EH (cell line): ENCODE measurements around the gene CNIH4.

ENCODE experiments used
- DNase-seq: peaks from one replicate; pipeline ENCODE4 v3.0.0-alpha.2; 2015; ENCODE audit warnings: low read depth

Gene CNIH4

GRCh38 chr1:224356685-224357625 lies at the start of gene CNIH4:
Gene CNIH4, plus strand, starts transcription at chr1:224356879. Its CDS starts 46 bp downstream, at chr1:224356925.
- DNase-seq: peak; percentile 96

DNA sequence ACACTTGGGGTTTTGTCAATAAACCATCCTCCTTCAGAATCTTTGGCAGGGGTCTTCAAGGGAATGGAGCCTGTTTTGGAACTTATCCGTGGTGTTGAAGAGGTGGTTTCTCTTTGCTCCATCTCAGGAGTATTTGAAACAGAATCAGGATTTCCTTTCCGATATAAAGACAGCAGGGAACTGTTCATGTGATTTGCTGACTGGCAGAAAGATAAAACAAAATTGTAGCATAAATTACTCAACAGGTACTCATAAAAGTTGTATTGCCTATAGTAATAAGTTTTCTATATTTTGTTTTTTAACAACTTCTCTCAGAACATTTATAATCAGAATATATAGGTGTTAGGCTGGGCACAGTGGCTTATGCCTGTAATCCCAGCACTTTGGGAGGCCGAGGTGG lies 48.6 kb upstream of the CNIH4 start:
- DNase-seq: no peak

DNA sequence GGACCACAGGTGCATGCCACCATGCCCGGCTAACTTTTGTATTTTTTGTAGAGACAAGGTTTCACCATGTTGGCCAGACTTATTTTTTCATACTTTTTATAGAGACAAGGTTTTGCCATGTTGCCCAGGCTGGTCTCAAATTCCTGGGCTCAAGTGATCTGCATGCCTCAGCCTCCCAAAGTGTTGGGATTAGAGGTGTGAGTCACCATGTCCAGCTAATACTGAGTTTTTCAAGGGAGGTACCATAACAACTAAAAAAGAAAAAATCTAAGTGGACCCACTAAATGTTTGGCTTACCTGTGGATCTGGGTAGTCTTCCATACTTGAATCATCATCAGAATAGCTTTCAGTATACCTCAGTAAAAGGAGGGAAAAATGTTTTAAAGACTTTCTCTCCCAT lies 45.2 kb upstream of the CNIH4 start:
- peak; percentile 52 for DNase-seq

GRCh38 chr1:224312025-224312424 lies 44.7 kb upstream of the CNIH4 start:
- DNase-seq: no peak

GRCh38 chr1:224317383-224318045 lies 39.2 kb upstream of the CNIH4 start:
- no peak for DNase-seq

DNA sequence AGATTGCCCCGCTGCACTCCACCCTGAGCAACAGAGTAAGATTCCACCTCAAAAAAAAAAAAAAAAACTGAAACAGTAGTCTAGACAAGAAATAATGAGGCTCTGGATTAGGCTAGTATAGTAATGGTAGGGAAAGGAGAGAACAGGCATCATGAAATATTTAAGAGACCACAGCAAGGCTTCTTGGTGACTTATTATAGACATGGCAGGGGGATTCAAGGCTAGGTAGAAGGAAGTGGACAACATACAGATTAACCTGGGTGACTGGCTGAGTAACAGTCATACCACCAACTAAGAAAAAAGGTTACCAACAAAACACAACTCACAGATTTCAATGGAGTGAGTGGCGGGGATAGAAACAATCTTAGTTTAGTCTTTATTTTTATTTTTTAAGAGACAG lies 35.0 kb upstream of the CNIH4 start:
- no peak for DNase-seq

DNA sequence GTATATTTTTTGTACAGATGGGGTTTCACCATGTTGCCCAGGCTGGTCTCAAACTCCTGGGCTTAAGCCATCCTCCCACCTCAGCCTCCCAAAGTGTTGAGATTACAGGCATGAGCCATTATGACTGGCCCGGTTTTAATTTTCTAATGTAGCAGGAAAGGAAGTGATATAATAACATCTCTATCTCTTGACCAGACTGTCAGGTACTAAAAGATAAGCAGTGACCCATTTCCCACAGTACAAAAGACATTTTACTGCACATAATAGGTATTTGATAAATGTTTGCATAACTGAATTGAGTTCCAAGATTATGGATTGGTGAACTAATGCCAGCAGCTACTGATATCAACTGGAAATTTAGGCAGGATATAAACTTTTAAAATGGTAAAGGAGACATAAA lies 30.7 kb upstream of the CNIH4 start:
- no peak for DNase-seq

DNA sequence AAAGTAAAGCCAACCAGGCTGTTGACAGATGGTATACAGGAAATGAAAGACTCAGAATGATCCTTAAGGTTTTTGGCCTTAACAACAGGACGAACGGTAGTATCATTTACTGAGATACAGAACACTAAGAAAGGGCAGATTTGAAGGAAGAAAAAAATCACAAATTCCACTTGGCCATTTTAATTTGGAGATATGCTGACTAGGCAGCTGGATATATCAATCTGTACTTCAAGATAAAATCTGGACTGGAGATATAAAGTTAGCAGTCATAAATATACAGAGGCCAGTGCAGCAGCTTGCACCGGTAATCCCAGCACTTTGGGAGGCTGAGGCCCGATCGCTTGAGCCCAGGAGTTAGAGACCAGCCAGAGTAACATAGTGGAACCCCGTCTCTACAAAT lies 28.0 kb upstream of the CNIH4 start:
- no peak for DNase-seq

DNA sequence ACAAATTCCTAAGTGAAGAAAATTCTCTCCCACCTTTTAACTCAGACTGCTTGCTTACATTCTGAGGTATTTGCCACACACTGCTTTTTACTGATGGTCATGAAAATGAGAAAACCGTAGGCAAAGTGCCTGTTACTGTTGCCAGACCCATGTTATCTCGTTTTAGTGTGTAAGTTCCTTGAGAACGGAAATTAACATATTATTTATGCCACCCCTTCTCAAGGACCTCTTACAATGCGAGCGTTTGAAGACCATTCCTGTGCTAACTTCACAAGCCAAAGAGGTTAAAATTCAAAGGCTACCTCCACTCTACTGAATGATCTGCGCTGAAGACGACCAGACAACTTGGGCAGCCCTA lies 27.2 kb upstream of the CNIH4 start:
- DNase-seq: no peak

- DNase-seq: peak; percentile 90
These were observed 26.6 kb upstream of the CNIH4 start, which contains the start of gene NVL for GRCh38 chr1:224329842-224330753. Gene NVL, minus strand, starts transcription at chr1:224330172. Its CDS starts 45 bp downstream, at chr1:224330127.

DNA sequence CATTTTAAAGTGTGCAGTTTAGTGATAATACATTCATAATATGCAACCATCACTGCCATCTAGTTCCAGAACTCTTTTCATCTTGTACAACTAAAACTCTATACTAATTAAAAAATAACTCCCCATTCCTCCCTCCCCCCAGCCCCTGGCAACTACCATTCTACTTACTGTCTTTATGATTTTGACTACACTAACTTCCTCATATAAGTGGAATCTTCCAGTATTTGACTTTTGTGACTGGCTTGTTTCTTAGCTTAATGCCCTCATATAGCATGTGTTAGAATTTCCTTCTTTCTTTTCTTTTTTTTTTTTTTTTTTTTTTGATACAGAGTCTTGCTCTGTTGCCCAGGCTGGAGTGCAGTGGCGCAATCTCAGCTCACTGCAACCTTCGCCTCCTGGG lies 25.4 kb upstream of the CNIH4 start:
- no peak for DNase-seq

DNA sequence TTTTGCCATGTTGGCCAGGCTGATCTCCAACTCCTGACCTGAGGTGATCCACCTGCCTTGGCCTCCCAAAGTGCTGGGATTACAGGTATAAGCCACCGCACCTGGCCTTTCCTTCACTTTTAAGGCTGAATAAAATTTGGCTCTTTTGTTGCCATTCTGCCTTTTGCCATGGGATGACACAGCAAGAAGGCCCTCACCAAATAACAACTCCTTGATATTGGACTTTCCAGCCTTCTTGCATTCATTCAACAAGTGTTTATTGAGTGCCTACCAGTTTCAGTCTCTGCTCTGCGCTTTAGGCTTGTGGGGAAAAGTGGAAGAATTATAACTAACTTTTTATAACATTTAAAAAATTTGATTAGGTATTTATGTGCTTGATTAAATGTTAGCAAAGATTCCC lies 24.9 kb upstream of the CNIH4 start:
- no peak for DNase-seq

DNA sequence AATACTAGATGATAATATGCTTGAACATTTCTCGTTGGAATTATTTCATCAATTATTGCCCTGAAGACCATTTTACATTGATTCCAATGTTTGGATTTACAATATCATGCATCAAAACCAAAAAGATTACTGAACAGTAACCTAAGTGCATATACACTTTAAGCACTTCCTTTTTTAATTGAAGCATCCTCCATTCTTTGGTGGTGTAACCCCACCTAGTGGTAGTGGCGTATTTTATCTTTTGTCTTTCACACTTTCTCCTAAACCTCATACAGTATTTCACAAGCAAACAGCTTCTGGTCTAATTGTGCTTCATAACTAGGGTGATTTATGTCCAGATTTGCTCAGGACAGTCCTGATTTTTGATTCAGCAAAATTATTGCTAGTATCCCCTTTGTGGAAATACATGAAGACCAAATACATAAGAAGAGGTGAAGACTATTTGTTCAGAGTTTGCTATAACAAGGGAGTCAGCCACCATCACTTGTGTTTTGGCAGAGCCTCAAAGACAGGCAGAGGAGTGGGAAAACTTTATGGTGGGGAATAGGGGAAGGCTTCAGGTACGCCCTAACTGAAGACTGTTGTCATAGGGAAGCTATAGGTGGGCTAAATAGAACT lies 23.3 kb upstream of the CNIH4 start:
- DNase-seq: peak; percentile 71

- DNase-seq: peak; percentile 75
These were observed 22.5 kb upstream of the CNIH4 start for GRCh38 chr1:224333939-224334786.

GRCh38 chr1:224338150-224338838 lies 18.4 kb upstream of the CNIH4 start:
- peak; percentile 12 for DNase-seq

DNA sequence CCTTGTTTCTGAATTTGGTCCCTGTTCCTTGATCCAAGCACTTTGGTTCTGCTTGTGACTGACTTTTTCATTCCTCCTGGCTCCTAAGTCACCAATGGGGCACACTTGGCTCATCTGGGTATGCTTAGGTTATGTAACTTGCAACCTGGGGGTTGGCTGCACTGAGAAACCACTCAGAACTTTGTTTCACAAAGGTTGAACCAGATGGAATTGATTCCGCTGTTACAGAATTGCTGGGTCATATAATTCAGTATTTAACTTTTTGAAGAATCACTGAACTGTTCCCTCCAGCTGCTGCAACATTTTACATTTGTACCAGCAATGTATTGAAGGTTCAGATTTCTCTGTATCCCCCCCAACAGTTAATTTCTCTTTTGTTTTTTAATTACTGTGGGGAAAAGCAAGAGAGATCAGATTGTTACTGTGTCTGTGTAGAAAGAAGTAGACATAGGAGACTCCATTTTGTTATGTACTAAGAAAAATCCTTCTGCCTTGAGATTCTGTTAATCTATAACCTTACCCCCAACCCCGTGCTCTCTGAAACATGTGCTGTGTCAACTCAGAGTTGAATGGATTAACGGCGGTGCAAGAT lies 17.1 kb upstream of the CNIH4 start:
- no peak for DNase-seq

DNA sequence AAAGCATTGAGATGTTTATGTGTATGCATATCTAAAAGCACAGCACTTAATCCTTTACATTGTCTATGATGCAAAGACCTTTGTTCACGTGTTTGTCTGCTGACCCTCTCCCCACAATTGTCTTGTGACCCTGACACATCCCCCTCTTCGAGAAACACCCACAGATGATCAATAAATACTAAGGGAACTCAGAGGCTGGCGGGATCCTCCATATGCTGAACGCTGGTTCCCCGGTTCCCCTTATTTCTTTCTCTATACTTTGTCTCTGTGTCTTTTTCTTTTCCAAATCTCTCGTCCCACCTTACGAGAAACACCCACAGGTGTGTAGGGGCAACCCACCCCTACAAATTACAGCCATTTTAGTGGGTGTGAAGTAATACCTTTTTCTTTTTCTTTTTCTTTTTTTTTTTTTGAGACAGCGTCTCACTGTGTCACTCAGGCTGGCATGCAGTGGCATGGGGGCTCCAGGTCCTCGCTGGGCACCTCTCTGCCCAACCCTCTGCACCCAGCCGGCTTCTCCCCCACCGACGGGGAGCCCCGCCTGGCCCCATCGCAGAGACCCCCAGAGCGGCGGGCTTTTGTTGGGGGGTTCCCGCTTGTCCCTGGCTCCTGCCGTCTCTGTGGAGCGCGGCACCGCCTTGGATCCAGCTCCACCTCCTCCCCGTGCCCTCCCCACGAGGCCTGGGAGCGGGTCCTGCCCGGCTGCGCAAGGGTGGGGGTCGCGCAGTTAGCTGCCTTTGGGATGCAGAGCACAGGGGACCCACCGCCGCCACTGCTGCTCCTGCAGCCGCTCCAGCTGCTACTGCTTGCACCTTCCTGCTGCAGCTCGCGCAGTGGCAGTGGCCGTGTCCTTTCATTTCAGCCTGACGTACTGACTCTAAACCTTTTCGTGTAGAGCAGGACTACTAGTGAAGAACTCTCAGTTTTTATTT lies 16.0 kb upstream of the CNIH4 start:
- peak; percentile 40 for DNase-seq

DNA sequence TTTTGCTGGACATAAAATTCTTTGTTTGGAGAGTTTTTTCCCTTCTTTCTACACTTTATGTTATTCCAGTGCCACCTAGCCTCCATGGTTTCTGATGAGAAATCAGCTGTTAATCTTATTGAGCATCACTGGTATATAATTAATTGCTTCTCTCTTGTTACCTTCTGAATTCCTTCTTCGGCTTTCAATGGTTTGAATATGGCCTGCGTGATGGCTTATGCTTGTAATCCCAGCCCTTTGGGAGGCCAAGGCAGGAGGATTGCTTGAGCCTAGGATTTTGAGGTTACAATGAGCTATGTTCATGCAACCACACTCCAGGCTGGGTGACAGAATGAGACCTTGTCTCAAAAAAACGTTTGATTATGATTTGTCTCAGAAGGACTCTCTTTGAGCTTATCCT lies 13.0 kb upstream of the CNIH4 start:
- peak; percentile 18 for DNase-seq

DNA sequence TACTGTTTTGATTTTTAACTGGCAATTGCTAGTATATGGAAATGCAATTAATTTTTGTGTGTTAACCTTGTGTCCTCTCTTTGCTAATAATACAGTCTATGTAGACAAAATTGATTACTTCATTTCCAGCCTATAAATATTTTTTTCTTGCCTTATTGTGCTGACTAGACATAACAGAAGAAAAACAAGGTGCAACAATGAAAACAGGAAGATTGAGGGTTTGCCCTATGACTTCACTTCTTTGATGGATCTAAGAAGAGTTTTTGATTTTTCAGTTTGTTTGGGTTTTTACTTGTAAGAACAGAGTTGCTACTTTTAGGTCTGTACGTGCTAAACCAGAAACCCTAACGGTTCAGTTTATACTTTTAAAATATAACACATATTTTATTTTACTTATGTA lies 8.5 kb upstream of the CNIH4 start:
- no peak for DNase-seq
